ENCODE measurements around the gene IL19. TPM values are rescaled to one million over a fixed set of nuclear protein-coding genes. Genes with fewer than 3 reads are reported as not detected.

The IL19 gene
- total RNA-seq, 1 donor from 2014 or later = not detected

DNA sequence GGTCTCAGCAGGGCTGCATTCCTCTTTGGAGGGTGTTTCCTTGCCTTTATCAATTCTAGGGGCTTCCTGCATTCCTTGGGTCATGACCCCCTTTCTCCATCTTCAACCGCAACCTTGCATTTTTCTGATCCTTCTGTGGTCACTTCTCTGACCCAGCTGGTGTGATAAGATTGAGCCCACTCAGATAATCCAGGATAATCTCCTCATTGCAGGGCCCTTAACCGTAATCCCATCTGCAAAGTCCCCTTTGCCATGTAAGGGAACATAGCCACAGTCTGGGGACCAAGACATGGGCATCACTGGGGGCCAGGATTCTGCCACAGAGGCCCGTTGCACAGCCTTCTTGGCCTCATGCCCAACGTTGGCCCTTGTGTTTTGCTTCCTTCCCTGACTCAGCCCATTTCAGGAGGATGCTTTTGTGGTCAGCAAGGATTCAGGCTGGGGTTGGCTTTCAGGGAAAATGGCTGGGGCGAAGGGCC is 35.0 kb upstream of the IL19 start:
- no peaks in the 10 kb centered on the region for H3K79me2 ChIP-seq (ENCODE audit: low read depth)
- DNase-seq (ENCODE audit: low spot score) = no peak
- no peak overlapping the region for H2AFZ ChIP-seq (replicated peaks)
- Mint-ChIP-seq H3K27ac (no peak overlapping the region), H3K4me1 (peaks cover 20% of the 10 kb centered on the region), H3K4me3 (no peak overlapping the region), H3K27me3 (ENCODE audit: insufficient read depth, low read depth) (peaks cover 4% of the 10 kb centered on the region), H3K9me3 (no peaks in the 10 kb centered on the region), H3K36me3 (peaks cover 10% of the 10 kb centered on the region)
- no peak overlapping the region for H3K4me3 ChIP-seq
- H3F3A ChIP-seq (ENCODE audit: low read depth) = no peaks in the 10 kb centered on the region
- H3K27me3 ChIP-seq = no peaks in the 10 kb centered on the region
- H3K9me3 ChIP-seq (ENCODE audit: low read depth) = no peaks in the 10 kb centered on the region
- H4K20me1 ChIP-seq (ENCODE audit: low read depth) = peaks cover 4% of the 10 kb centered on the region
- H3K27ac ChIP-seq = no peak overlapping the region
- H3K4me1 ChIP-seq = peaks cover 15% of the 10 kb centered on the region
- TF ChIP-seq EZH2phosphoT487 (IDR thresholded peaks at IDR 0.05) (no peak), EZH2 (IDR thresholded peaks at IDR 0.05) (no peak)
- TF ChIP-seq, protein P1, sequence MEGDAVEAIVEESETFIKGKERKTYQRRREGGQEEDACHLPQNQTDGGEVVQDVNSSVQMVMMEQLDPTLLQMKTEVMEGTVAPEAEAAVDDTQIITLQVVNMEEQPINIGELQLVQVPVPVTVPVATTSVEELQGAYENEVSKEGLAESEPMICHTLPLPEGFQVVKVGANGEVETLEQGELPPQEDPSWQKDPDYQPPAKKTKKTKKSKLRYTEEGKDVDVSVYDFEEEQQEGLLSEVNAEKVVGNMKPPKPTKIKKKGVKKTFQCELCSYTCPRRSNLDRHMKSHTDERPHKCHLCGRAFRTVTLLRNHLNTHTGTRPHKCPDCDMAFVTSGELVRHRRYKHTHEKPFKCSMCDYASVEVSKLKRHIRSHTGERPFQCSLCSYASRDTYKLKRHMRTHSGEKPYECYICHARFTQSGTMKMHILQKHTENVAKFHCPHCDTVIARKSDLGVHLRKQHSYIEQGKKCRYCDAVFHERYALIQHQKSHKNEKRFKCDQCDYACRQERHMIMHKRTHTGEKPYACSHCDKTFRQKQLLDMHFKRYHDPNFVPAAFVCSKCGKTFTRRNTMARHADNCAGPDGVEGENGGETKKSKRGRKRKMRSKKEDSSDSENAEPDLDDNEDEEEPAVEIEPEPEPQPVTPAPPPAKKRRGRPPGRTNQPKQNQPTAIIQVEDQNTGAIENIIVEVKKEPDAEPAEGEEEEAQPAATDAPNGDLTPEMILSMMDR (IDR thresholded peaks at IDR 0.05) = no peak
- H3K36me3 ChIP-seq = no peaks in the 10 kb centered on the region
- H3K9ac ChIP-seq = no peak overlapping the region
- no peak overlapping the region for H3K4me2 ChIP-seq

DNA sequence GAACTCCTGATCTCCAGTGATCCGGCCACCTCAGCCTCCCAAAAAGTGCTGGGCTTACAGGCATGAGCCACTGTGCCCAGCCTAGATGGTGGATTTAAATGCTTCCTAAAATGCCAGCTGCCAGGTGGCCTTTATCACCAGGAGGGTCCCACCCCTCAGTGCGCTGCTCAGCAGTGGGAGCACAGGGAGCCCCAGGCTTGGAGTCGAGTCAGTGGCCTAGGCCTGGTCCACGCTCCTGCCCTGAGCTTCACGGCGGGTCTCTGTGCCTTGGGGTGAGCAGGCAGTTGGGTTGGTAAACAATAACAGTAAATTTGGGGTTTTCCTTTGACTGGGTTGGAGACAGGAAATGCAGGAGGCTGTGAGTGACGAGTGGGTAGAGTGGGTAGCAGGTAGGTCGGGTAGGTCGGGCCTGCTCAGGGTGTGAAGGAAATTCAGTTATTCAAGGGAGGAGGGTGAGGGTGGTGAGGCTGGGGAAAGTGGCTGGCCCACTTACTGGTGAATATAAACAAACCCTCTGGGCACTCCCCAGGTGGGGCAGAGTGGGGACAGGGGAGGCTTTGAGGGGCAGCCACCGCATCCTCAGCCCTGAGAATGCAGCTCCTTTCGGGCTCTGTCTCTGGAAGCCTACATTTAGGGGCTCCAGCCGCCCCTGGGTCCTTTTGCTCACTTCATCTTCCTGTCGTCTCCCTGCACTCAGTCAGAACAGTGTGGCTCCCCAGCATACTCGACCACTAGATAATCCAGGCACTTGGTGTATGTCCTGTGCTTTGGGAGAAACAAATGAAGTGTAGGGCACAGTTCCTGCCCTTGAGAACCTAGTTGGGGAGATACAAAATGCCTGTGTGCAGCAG is 33.5 kb upstream of the IL19 start:
- H3K4me2 ChIP-seq = no peak overlapping the region
- no peak overlapping the region for H3K4me3 Mint-ChIP-seq
- no peak overlapping the region for H3K27ac Mint-ChIP-seq
- H3K4me1 Mint-ChIP-seq = peaks cover 20% of the 10 kb centered on the region
- H4K20me1 ChIP-seq (ENCODE audit: low read depth) = peaks cover 4% of the 10 kb centered on the region
- no peak for TF ChIP-seq EZH2phosphoT487 (IDR thresholded peaks at IDR 0.05)
- TF ChIP-seq, protein P1 (IDR thresholded peaks at IDR 0.05) = no peak
- TF ChIP-seq EZH2 (IDR thresholded peaks at IDR 0.05) = no peak
- H3K4me1 ChIP-seq = peaks cover 15% of the 10 kb centered on the region
- no peaks in the 10 kb centered on the region for H3K9me3 Mint-ChIP-seq
- H3K36me3 ChIP-seq = no peaks in the 10 kb centered on the region
- no peaks in the 10 kb centered on the region for H3K9me3 ChIP-seq (ENCODE audit: low read depth)
- H2AFZ ChIP-seq (replicated peaks) = no peak overlapping the region
- no peak overlapping the region for H3K27ac ChIP-seq
- no peak for DNase-seq (ENCODE audit: low spot score)
- no peak overlapping the region for H3K4me3 ChIP-seq
- peaks cover 4% of the 10 kb centered on the region for H3K27me3 Mint-ChIP-seq (ENCODE audit: insufficient read depth, low read depth)
- no peaks in the 10 kb centered on the region for H3K27me3 ChIP-seq
- no peak overlapping the region for H3K9ac ChIP-seq
- peaks cover 8% of the 10 kb centered on the region for H3K36me3 Mint-ChIP-seq
- no peaks in the 10 kb centered on the region for H3K79me2 ChIP-seq (ENCODE audit: low read depth)
- no peaks in the 10 kb centered on the region for H3F3A ChIP-seq (ENCODE audit: low read depth)

DNA sequence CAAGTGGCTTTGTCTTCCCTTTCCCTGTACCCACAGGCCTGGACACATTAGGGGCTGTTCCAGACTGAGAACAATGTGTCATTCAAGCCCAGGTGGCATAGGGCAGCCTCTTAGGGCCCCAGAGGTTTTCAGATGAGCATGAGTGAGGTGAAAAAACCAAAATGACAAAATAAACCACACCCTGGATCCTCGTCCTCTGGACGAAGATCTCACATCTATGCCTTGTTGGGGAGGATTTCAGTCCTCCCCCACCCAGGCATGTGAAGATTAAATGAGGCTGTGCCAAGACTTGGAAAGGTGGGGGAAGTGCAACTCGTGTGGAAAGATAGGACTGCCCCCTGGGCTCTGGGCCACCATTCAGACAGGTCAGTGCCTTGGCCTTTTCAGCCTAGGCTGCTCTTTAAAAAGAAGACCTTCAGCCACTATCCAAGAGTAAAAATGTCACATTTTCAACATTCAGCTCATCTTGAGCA is 32.8 kb upstream of the IL19 start:
- H3K4me1 ChIP-seq = peaks cover 15% of the 10 kb centered on the region
- TF ChIP-seq EZH2phosphoT487 (IDR thresholded peaks at IDR 0.05) (no peak), EZH2 (IDR thresholded peaks at IDR 0.05) (no peak)
- TF ChIP-seq, protein P1 (IDR thresholded peaks at IDR 0.05) = no peak
- H3K9me3 ChIP-seq (ENCODE audit: low read depth) = no peaks in the 10 kb centered on the region
- no peak overlapping the region for H2AFZ ChIP-seq (replicated peaks)
- Mint-ChIP-seq H3K27ac (no peak overlapping the region), H3K36me3 (peaks cover 6% of the 10 kb centered on the region), H3K9me3 (no peaks in the 10 kb centered on the region), H3K27me3 (ENCODE audit: insufficient read depth, low read depth) (peaks cover 6% of the 10 kb centered on the region), H3K4me1 (peaks cover 22% of the 10 kb centered on the region), H3K4me3 (no peak overlapping the region)
- H3K9ac ChIP-seq = no peak overlapping the region
- H3K79me2 ChIP-seq (ENCODE audit: low read depth) = no peaks in the 10 kb centered on the region
- H3K4me2 ChIP-seq = no peak overlapping the region
- no peak overlapping the region for H3K27ac ChIP-seq
- peaks cover 4% of the 10 kb centered on the region for H4K20me1 ChIP-seq (ENCODE audit: low read depth)
- H3F3A ChIP-seq (ENCODE audit: low read depth) = no peaks in the 10 kb centered on the region
- no peaks in the 10 kb centered on the region for H3K36me3 ChIP-seq
- DNase-seq (ENCODE audit: low spot score) = no peak
- H3K4me3 ChIP-seq = no peak overlapping the region
- no peaks in the 10 kb centered on the region for H3K27me3 ChIP-seq
